PC-9 (cell line): ENCODE data around the gene OXSR1. TPM values are rescaled to one million over a fixed set of nuclear protein-coding genes. Genes with fewer than 3 reads are reported as not detected.

ENCODE experiments used
- BruUV-seq: library from RNA; stranded (reverse); fragments of 400-500 nt; replicated peaks from 2 replicates; lab custom pipeline; 2021; lab: Mats Ljungman, UMichigan
- CTCF ChIA-PET: fragments of 300-600 bp; sonication (Branson Sonifier 250); formaldehyde crosslinking; loops from one replicate; lab custom pipeline; 2022; ENCODE audit warnings: antibody characterized with exemption; lab: Charles Lee
- POLR2A ChIA-PET: fragments of 300-600 bp; sonication (Branson Sonifier 250); formaldehyde crosslinking; loops from one replicate; lab custom pipeline; 2022; ENCODE audit warnings: antibody characterized with exemption; ENCODE audit not compliant: unreplicated experiment; lab: Charles Lee
- DNase-seq, 2 experiments: peaks; one replicate each; pipeline versions ENCODE4 v3.0.0 to v3.0.0-alpha.2; 2015 to 2022; ENCODE audit warnings: mixed read lengths in 1 of 2
- H2AFZ ChIP-seq: fragments of 200-600 bp; sonication (generic); 2 replicates; pipeline ENCODE4 v1.8.1; 2017; ENCODE audit warnings: antibody characterized with exemption
- H3F3A ChIP-seq: fragments of 200-600 bp; sonication (generic); 2 replicates; pipeline ENCODE4 v1.8.1; 2017; ENCODE audit warnings: antibody characterized with exemption, mild to moderate bottlenecking, low read depth; ENCODE audit not compliant: insufficient read depth
- H3K27ac ChIP-seq: fragments of 200-600 bp; sonication (generic); 2 replicates; pipeline ENCODE4 v1.6.1; 2016; ENCODE audit warnings: mixed run types
- H3K27me3 ChIP-seq: fragments of 200-600 bp; sonication (generic); 2 replicates; pipeline ENCODE4 v1.6.1; 2016; ENCODE audit warnings: low read depth, mixed run types; ENCODE audit not compliant: insufficient read depth
- H3K36me3 ChIP-seq: fragments of 200-600 bp; sonication (generic); 2 replicates; pipeline ENCODE4 v1.6.1; 2016; ENCODE audit warnings: low read depth, mixed run types
- H3K4me1 ChIP-seq: fragments of 200-600 bp; sonication (generic); replicated peaks from 2 replicates; pipeline ENCODE4 v1.6.1; 2016; ENCODE audit warnings: mixed run types; ENCODE audit not compliant: insufficient read depth
- H3K4me2 ChIP-seq: fragments of 200-600 bp; sonication (generic); 2 replicates; pipeline ENCODE4 v1.6.1; 2017; ENCODE audit warnings: mixed run types
- H3K4me3 ChIP-seq: fragments of 200-600 bp; sonication (generic); 2 replicates; pipeline ENCODE4 v1.6.1; 2016; ENCODE audit warnings: mixed run types
- H3K79me2 ChIP-seq: fragments of 200-600 bp; sonication (generic); 2 replicates; pipeline ENCODE4 v1.6.1; 2017; ENCODE audit warnings: low read depth, mixed run types
- H3K9me2 ChIP-seq: fragments of 200-600 bp; sonication (generic); 2 replicates; pipeline ENCODE4 v1.8.1; 2017; ENCODE audit warnings: mild to moderate bottlenecking; ENCODE audit not compliant: insufficient read depth
- H3K9me3 ChIP-seq: fragments of 200-600 bp; sonication (generic); 2 replicates; pipeline ENCODE4 v1.8.1; 2016; ENCODE audit warnings: low read depth; ENCODE audit not compliant: insufficient read depth
- H4K20me1 ChIP-seq: fragments of 200-600 bp; sonication (generic); 2 replicates; pipeline ENCODE4 v1.8.1; 2017; ENCODE audit not compliant: insufficient read depth
- CTCF ChIP-seq: fragments of 200-600 bp; sonication (generic); conservative IDR thresholded peaks from 2 replicates; pipeline ENCODE4 v1.6.1; 2017; ENCODE audit warnings: mixed run types, antibody characterized with exemption, mild to moderate bottlenecking, moderate library complexity
- EZH2 ChIP-seq: fragments of 200-600 bp; sonication (generic); IDR thresholded peaks from 2 replicates; pipeline ENCODE4 v1.8.0; 2017; ENCODE audit warnings: antibody characterized with exemption, low read depth
- intact Hi-C: fragments of 100-400 bp; cut with micrococcal nuclease; formaldehyde crosslinking; loops from one replicate; pipeline ENCODE4 v1.10.0; 2022; ENCODE audit not compliant: unreplicated experiment
- total RNA-seq: library from RNA; stranded (reverse); gene quantifications from 2 replicates; pipeline ENCODE4 v1.2.3, GENCODE V29; 2021

OXSR1 gene
- total RNA-seq, 1 experiment from 2014 or later, result 54.3 TPM

DNA sequence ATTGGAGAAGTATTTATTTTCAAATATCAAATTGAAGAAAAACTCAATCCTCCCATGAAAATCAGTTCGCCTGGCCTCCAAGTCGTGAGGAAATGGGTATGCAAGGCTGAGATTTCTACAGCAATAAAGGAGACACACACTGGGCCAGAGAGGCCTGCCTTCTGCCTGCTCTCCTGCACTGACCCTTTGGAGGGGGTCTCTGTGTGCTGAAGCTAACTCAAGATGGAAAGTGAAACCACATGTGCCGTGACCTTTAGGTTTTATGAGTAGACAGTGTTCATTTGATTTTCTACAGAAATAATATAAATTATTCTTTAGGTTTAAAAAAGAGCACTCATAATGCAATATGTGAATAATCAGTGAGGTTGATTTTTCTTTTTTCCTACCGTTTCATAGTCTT, 88.4 kb downstream of the OXSR1 start:
- Histone ChIP-seq H3K4me1 (no peaks in the 10 kb centered on the region), H3K27me3 (no peaks in the 10 kb centered on the region), H3K4me3 (no peak overlapping the region), H3K36me3 (0 out of 2 replicates have a peak, but pooled peaks cover 33% of the 10 kb centered on the region), H2AFZ (no peak overlapping the region), H4K20me1 (no peaks in the 10 kb centered on the region), H3K9me2 (no peaks in the 10 kb centered on the region), H3K9me3 (no peaks in the 10 kb centered on the region), H3K4me2 (no peak overlapping the region), H3K27ac (no peak overlapping the region), H3K79me2 (no peaks in the 10 kb centered on the region), H3F3A (peaks cover 1% of the 10 kb centered on the region; the same call in 1 of the 2 replicates)
- intact Hi-C loops, result no loop called here
- CTCF ChIA-PET, result no interaction called here
- no TSS peak for BruUV-seq
- POLR2A ChIA-PET, result no interaction called here
- TF ChIP-seq CTCF (no peak), EZH2 (no peak)
- no peak for DNase-seq

DNA sequence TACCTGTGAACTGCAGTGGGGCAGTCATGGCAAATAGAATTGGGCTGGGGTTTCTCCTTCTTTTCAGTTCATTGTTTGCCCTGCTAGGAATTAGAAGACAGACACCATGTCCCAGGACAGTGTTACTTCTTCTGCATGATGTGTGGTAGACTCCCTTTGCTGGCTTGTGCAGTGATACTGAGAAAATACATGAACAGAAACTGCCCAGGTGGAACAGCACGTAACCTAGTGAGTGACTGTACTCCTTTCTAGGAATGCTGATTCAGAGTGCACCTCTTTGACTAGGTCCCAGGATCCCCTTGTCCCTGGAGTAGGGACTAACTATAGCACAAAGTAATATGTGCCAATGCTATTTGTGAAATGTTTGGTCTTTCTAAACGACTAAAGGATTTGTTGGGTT, 89.5 kb downstream of the OXSR1 start:
- no peak overlapping the region for H2AFZ ChIP-seq
- 0 out of 2 replicates have a peak, but pooled peaks cover 26% of the 10 kb centered on the region for H3K36me3 ChIP-seq
- no peaks in the 10 kb centered on the region; the same call in none of the 2 replicates for H3F3A ChIP-seq
- no peaks in the 10 kb centered on the region for H3K79me2 ChIP-seq
- H3K27me3 ChIP-seq, result no peaks in the 10 kb centered on the region
- TF ChIP-seq CTCF, result no peak
- no peak for TF ChIP-seq EZH2
- ChIA-PET CTCF (no interaction called here), POLR2A (no interaction called here)
- BruUV-seq, result no TSS peak
- no peaks in the 10 kb centered on the region for H3K4me1 ChIP-seq
- no peaks in the 10 kb centered on the region for H4K20me1 ChIP-seq
- no peak overlapping the region for H3K4me2 ChIP-seq
- H3K27ac ChIP-seq, result no peak overlapping the region
- no peak overlapping the region for H3K4me3 ChIP-seq
- H3K9me2 ChIP-seq, result no peaks in the 10 kb centered on the region
- intact Hi-C loops, result no loop called here
- no peak for DNase-seq
- no peaks in the 10 kb centered on the region for H3K9me3 ChIP-seq

DNA sequence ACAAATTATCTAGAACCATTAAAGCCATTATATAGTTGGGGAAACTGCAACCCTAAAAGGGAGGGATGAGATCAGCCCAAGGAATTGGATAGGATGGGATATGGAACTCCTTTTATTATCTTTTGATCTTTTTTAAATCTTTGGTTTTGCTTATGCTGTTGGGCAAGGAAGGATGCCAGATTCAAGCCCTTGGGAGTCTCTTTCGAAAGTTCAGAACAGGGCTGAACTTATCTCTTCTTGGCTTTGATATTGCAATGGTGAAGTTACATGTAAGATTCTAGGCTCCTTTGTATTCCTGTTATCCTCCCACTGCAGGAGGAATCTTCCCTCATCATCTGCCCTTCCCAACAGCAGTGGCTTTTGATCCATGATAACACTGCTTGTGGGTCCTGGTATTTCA, 90.3 kb downstream of the OXSR1 start:
- no peaks in the 10 kb centered on the region for H3K79me2 ChIP-seq
- no peak for DNase-seq
- H3K4me3 ChIP-seq, result no peak overlapping the region
- H3K27me3 ChIP-seq, result no peaks in the 10 kb centered on the region
- no peaks in the 10 kb centered on the region for H3K4me1 ChIP-seq
- no peaks in the 10 kb centered on the region for H4K20me1 ChIP-seq
- 0 out of 2 replicates have a peak, but pooled peaks cover 21% of the 10 kb centered on the region for H3K36me3 ChIP-seq
- H3K27ac ChIP-seq, result no peak overlapping the region
- no peak overlapping the region for H2AFZ ChIP-seq
- no TSS peak for BruUV-seq
- CTCF ChIA-PET, result no interaction called here
- intact Hi-C loops, result no loop called here
- TF ChIP-seq CTCF (no peak), EZH2 (no peak)
- POLR2A ChIA-PET, result no interaction called here
- H3K9me3 ChIP-seq, result no peaks in the 10 kb centered on the region
- no peak overlapping the region for H3K4me2 ChIP-seq
- no peaks in the 10 kb centered on the region for H3K9me2 ChIP-seq
- no peaks in the 10 kb centered on the region; the same call in none of the 2 replicates for H3F3A ChIP-seq
